ENCODE measurements around the gene MGLL. TPM values are rescaled to one million over a fixed set of nuclear protein-coding genes. Genes with fewer than 3 reads are reported as not detected.

The MGLL gene
- total RNA-seq, 1 experiment from 2014 or later = 6.8 TPM

- Histone ChIP-seq H3K36me3 (ENCODE audit: control insufficient read depth in 1 of 2, insufficient read depth in 2 of 2, low read length in 2 of 2) (no peaks in the 10 kb centered on the region), H3K9ac (ENCODE audit: low read length) (no peak overlapping the region), H3K27me3 (ENCODE audit: insufficient read depth, low read length) (no peaks in the 10 kb centered on the region), H2AFZ (ENCODE audit: low read depth, low read length, poor library complexity, severe bottlenecking) (no peak overlapping the region), H3K4me2 (ENCODE audit: low read length) (no peak overlapping the region), H3K27ac (ENCODE audit: low read depth, low read length) (no peak overlapping the region), H3K79me2 (ENCODE audit: insufficient read depth, low read length) (no peaks in the 10 kb centered on the region), H3K9me3 (ENCODE audit: control insufficient read depth in 1 of 2, insufficient read depth in 1 of 2, low read depth in 1 of 2, low read length in 2 of 2) (peaks cover 0 to 6% of the 10 kb centered on the region in 2 experiments; a peak in 2 of 4 replicates), H3K4me1 (ENCODE audit: control insufficient read depth in 1 of 2, insufficient read depth in 2 of 2, low read length in 2 of 2) (peaks cover 13 to 25% of the 10 kb centered on the region in 2 experiments), H3K4me3 (replicated peaks in 1 of 2; ENCODE audit: low read depth in 1 of 2, low read length in 2 of 2) (no peak overlapping the region), H4K20me1 (ENCODE audit: insufficient read depth) (no peaks in the 10 kb centered on the region), H3K9me2 (ENCODE audit: insufficient read depth) (no peaks in the 10 kb centered on the region)
- DNase-seq (ENCODE audit: low read depth, low spot score) (no peak), ATAC-seq (no peak)
- intact Hi-C loops (cut with micrococcal nuclease) = no loop called here
- RAD21 ChIA-PET (ENCODE audit: low non-redundant PET in 1 of 2, low total read pairs in 2 of 2, uncharacterized antibody in 2 of 2, unreplicated experiment in 2 of 2) = no interaction called here
- no TSS peak for BruUV-seq (replicated peaks)
- TF ChIP-seq POLR2AphosphoS5 (IDR thresholded peaks at IDR 0.05; ENCODE audit: low read depth, low read length) (no peak), MAX (IDR thresholded peaks at IDR 0.05) (no peak), ATF3 (IDR thresholded peaks at IDR 0.05) (no peak), SRF (IDR thresholded peaks at IDR 0.05; ENCODE audit: low read depth) (no peak), CBX3 (IDR thresholded peaks at IDR 0.05; ENCODE audit: low read depth) (no peak), CEBPB (IDR thresholded peaks at IDR 0.05; ENCODE audit: low read depth) (no peak), TCF7L2 (IDR thresholded peaks at IDR 0.05; ENCODE audit: borderline replicate concordance, extremely low read depth, insufficient read depth, insufficient read length) (no peak), FOSL1 (IDR thresholded peaks at IDR 0.05; ENCODE audit: low read depth) (no peak), ZNF274 (IDR thresholded peaks at IDR 0.05; ENCODE audit: low read depth, low read length) (no peak), EZH2 (IDR thresholded peaks at IDR 0.05) (no peak), ZFX (IDR thresholded peaks at IDR 0.05) (no peak), CTCF (IDR thresholded peaks at IDR 0.05 in 2 of 3, conservative IDR thresholded peaks at IDR 0.05 in 1 of 3; ENCODE audit: borderline replicate concordance in 1 of 3, insufficient read depth in 1 of 3, low read depth in 2 of 3, low read length in 2 of 3) (no peak), EZH2phosphoT487 (IDR thresholded peaks at IDR 0.05; ENCODE audit: borderline replicate concordance) (no peak), POLR2A (IDR thresholded peaks at IDR 0.05; ENCODE audit: borderline replicate concordance, extremely low read depth, insufficient read depth, insufficient read length) (no peak), REST (IDR thresholded peaks at IDR 0.05; ENCODE audit: low read depth) (no peak), EGR1 (IDR thresholded peaks at IDR 0.05; ENCODE audit: low read depth) (no peak), YY1 (IDR thresholded peaks at IDR 0.05; ENCODE audit: extremely low read depth, insufficient replicate concordance, low read depth, low read length) (no peak), JUND (IDR thresholded peaks at IDR 0.05) (no peak)
- POLR2A ChIA-PET = no interaction called here
- CTCF ChIA-PET = interaction anchor here (1.4 kb wide), 1 partner anchor 130 kb away, joined by 3 read pairs; no protein-coding TSS in a partner anchor
Observed at GRCh38 chr3:127825756-127826155, 3.4 kb upstream of the MGLL start.
